Keratinocyte (primary cell): ENCODE measurements around the gene PCSK6. TPM values are rescaled to one million over a fixed set of nuclear protein-coding genes. Genes with fewer than 3 reads are reported as not detected.

Experiments
- DNase-seq: peaks from one replicate; pipeline ENCODE4 v3.0.0-alpha.2; 2011; ENCODE audit warnings: low read depth, missing footprints, low spot score
- FAIRE-seq: peaks from 2 replicates; lab custom pipeline; 2011; peaks lifted over from hg19 to GRCh38; lab: Jason Lieb, UNC
- H2AFZ ChIP-seq: 2 replicates; pipeline ENCODE4 v1.6.0; 2012; ENCODE audit warnings: low read length, control low read depth, inconsistent platforms; ENCODE audit not compliant: control insufficient read depth
- H3K27ac ChIP-seq: 2 replicates; pipeline ENCODE4 v1.5.1; 2011; ENCODE audit warnings: low read length; ENCODE audit not compliant: control insufficient read depth, insufficient read depth
- H3K27me3 ChIP-seq: 3 replicates; pipeline ENCODE4 v1.6.0; 2011; ENCODE audit warnings: low read length; ENCODE audit not compliant: control insufficient read depth, insufficient read depth; ENCODE audit errors: extremely low read depth
- H3K36me3 ChIP-seq, 2 experiments: 2 replicates in 1 of 2; 3 replicates in 1 of 2; pipeline ENCODE4 v1.5.1; 2011; ENCODE audit warnings: low read length in 2 of 2, mild to moderate bottlenecking in 1 of 2; ENCODE audit not compliant: control insufficient read depth in 2 of 2, insufficient read depth in 2 of 2; ENCODE audit errors: extremely low read depth in 1 of 2
- H3K4me1 ChIP-seq: 3 replicates; pipeline ENCODE4 v1.5.1; 2011; ENCODE audit warnings: low read length; ENCODE audit not compliant: control insufficient read depth, insufficient read depth; ENCODE audit errors: extremely low read depth
- H3K4me2 ChIP-seq: 3 replicates; pipeline ENCODE4 v1.6.0; 2011; ENCODE audit warnings: low read depth, low read length; ENCODE audit not compliant: control insufficient read depth, insufficient read depth; ENCODE audit errors: extremely low read depth
- H3K4me3 ChIP-seq, 3 experiments: fragments of 200-600 bp in 1 of 3; sonication (generic) in 1 of 3; 2 replicates in 2 of 3; 3 replicates in 1 of 3; pipeline ENCODE4 v1.5.1; 2011 to 2016; ENCODE audit warnings: low read length in 3 of 3, mild to moderate bottlenecking in 3 of 3, control low read depth in 2 of 3, inconsistent platforms in 1 of 3, low read depth in 1 of 3, mixed read lengths in 1 of 3, mixed run types in 1 of 3, moderate library complexity in 1 of 3; ENCODE audit not compliant: control insufficient read depth in 2 of 3, insufficient read depth in 2 of 3; ENCODE audit errors: extremely low read depth in 1 of 3
- H3K79me2 ChIP-seq: 2 replicates; pipeline ENCODE4 v1.6.0; 2012; ENCODE audit warnings: low read length; ENCODE audit not compliant: control insufficient read depth, insufficient read depth
- H3K9ac ChIP-seq: 3 replicates; pipeline ENCODE4 v1.6.0; 2011; ENCODE audit warnings: low read length; ENCODE audit not compliant: control insufficient read depth, insufficient read depth; ENCODE audit errors: extremely low read depth
- H3K9me1 ChIP-seq: 3 replicates; pipeline ENCODE4 v1.6.0; 2011; ENCODE audit warnings: low read length; ENCODE audit not compliant: control insufficient read depth, insufficient read depth; ENCODE audit errors: extremely low read depth
- H3K9me3 ChIP-seq: 2 replicates; pipeline ENCODE4 v1.5.1; 2012; ENCODE audit warnings: low read depth, low read length; ENCODE audit not compliant: control insufficient read depth
- H4K20me1 ChIP-seq: 3 replicates; pipeline ENCODE4 v1.6.0; 2011; ENCODE audit warnings: low read length; ENCODE audit not compliant: control insufficient read depth, insufficient read depth; ENCODE audit errors: extremely low read depth
- EZH2 ChIP-seq: IDR thresholded peaks from one replicate; pipeline ENCODE4 v1.6.1; 2012; ENCODE audit warnings: inconsistent platforms, mild to moderate bottlenecking, low read length, moderate library complexity
- dilution Hi-C: fragments of 300-500 bp; cut with MboI; formaldehyde crosslinking; loops from one replicate; pipeline ENCODE4 v1.7.0; 2020; ENCODE audit warnings: low sequenced_read_pairs; ENCODE audit not compliant: extremely low pct_ligation_motif_present
- polyA plus RNA-seq, 5 experiments: library from polyadenylated mRNA; depleted of rRNA in 3 of 5; stranded (reverse) in 3 of 5; stranded (forward) in 1 of 5; unstranded in 1 of 5; fragments of >200 nt; gene quantifications; 1 replicate in 1 of 5; 2 replicates in 3 of 5; 3 replicates in 1 of 5; pipeline versions ENCODE4 v1.2.1 to v1.2.3, GENCODE V29; 2011 to 2012; ENCODE audit warnings: missing spikeins in 2 of 5, low read depth in 1 of 5, low replicate concordance in 1 of 5
- TF ChIP-seq, protein P1 (sequence below), 3 experiments: IDR thresholded peaks in 1 of 3; conservative IDR thresholded peaks in 1 of 3; optimal IDR thresholded peaks in 1 of 3; 2 replicates in 2 of 3; 3 replicates in 1 of 3; pipeline versions ENCODE3 to v1.5.1; 2011; ENCODE audit warnings: low read length in 3 of 3, mild to moderate bottlenecking in 3 of 3, moderate library complexity in 2 of 3, control low read depth in 1 of 3, inconsistent platforms in 1 of 3; ENCODE audit not compliant: insufficient read depth in 2 of 3; ENCODE audit errors: extremely low read depth in 1 of 3

PCSK6 gene
- polyA plus RNA-seq, 1 donor (not counting 4 experiments of a cell fraction or from before 2014, with no cell fraction given) = 3.1 TPM

DNA sequence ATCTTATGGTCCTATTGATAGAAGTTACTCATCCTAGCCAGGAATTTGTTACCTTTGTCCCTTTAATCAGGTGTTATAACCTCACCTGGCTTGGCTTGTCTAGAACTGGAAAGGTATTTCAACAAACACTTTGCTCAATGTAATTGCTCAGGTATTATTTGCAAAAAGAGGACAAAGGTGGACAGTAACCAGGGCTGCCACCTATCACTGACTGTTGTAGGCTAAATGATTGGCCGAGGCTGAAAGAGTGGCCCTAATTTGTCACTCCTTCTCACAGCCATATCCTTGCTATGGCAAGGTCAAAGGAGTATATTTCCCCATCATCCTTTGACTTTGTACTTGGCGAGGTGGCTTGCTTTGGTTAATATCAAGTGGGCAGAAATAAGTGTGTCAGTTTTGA, 209.5 kb downstream of the PCSK6 start:
- peaks cover 16 to 30% of the 10 kb centered on the region in 2 experiments for H3K36me3 ChIP-seq
- H3K79me2 ChIP-seq = peaks cover 22% of the 10 kb centered on the region
- H3K4me2 ChIP-seq = no peak overlapping the region
- no peak overlapping the region for H3K9ac ChIP-seq
- FAIRE-seq = no peak
- H3K27ac ChIP-seq = no peak overlapping the region
- peaks cover 4% of the 10 kb centered on the region for H4K20me1 ChIP-seq
- H3K27me3 ChIP-seq = no peaks in the 10 kb centered on the region
- dilution Hi-C loops = no loop called here
- no peak for DNase-seq
- H3K4me3 ChIP-seq = no peak overlapping the region
- TF ChIP-seq, protein P1, sequence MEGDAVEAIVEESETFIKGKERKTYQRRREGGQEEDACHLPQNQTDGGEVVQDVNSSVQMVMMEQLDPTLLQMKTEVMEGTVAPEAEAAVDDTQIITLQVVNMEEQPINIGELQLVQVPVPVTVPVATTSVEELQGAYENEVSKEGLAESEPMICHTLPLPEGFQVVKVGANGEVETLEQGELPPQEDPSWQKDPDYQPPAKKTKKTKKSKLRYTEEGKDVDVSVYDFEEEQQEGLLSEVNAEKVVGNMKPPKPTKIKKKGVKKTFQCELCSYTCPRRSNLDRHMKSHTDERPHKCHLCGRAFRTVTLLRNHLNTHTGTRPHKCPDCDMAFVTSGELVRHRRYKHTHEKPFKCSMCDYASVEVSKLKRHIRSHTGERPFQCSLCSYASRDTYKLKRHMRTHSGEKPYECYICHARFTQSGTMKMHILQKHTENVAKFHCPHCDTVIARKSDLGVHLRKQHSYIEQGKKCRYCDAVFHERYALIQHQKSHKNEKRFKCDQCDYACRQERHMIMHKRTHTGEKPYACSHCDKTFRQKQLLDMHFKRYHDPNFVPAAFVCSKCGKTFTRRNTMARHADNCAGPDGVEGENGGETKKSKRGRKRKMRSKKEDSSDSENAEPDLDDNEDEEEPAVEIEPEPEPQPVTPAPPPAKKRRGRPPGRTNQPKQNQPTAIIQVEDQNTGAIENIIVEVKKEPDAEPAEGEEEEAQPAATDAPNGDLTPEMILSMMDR (optimal IDR thresholded peaks at IDR 0.05 in 1 of 3, IDR thresholded peaks at IDR 0.05 in 1 of 3, conservative IDR thresholded peaks at IDR 0.05 in 1 of 3; ENCODE audit: extremely low read depth in 1 of 3, insufficient read depth in 2 of 3, low read length in 3 of 3) = no peak
- TF ChIP-seq EZH2 = no peak
- peaks cover 5% of the 10 kb centered on the region for H3K4me1 ChIP-seq
- no peak overlapping the region for H2AFZ ChIP-seq
- no peaks in the 10 kb centered on the region for H3K9me1 ChIP-seq
- H3K9me3 ChIP-seq = no peaks in the 10 kb centered on the region

DNA sequence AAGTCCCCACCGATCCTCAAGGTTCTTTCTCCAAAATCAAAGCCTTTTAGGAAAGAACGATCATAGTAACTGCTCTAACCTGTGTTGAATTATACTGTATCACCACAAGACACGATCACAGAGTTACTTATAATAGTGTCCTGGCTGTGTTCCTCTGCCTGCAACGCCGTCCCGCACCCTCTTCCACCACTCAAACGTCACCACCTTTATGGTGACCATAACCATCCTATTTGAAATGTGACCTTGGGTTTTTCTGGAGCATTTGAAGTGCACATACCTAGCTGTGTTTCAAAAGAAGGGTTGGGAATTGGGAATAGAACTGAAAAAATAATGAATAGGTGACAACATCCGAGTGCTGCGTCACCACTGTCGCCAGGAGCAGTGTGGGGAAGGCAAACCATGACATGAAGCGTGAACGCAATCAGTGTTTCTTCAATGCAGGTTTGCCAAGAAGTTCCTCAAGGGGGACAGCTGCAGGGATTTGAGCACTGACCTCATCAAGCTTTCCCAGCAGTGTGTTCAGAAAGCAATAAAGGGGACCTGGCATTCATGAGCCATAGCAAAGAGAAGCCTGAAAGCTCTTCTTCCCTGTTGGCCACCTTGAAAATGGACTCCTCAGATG, 211.5 kb downstream of the PCSK6 start:
- Histone ChIP-seq H3K9me1 (no peaks in the 10 kb centered on the region), H3K79me2 (peaks cover 31% of the 10 kb centered on the region), H2AFZ (peak overlapping the region; percentile 39), H3K4me1 (peaks cover 5% of the 10 kb centered on the region), H3K4me3 (peak overlapping the region; percentile 27 to 57 (median 29)), H3K9me3 (no peaks in the 10 kb centered on the region), H3K36me3 (peaks cover 25 to 37% of the 10 kb centered on the region in 2 experiments), H3K4me2 (peak overlapping the region; percentile 79), H3K27me3 (no peaks in the 10 kb centered on the region), H3K9ac (peak overlapping the region; percentile 93), H3K27ac (peak overlapping the region; percentile 36), H4K20me1 (peaks cover 4% of the 10 kb centered on the region)
- FAIRE-seq (no peak), DNase-seq (no peak)
- TF ChIP-seq, protein P1 (optimal IDR thresholded peaks at IDR 0.05 in 1 of 3, IDR thresholded peaks at IDR 0.05 in 1 of 3, conservative IDR thresholded peaks at IDR 0.05 in 1 of 3; ENCODE audit: extremely low read depth in 1 of 3, insufficient read depth in 2 of 3, low read length in 3 of 3) = no peak
- no peak for TF ChIP-seq EZH2
- dilution Hi-C loops = no loop called here
